Endothelial cell (in vitro differentiated cells): ENCODE results near the gene LDHD. TPM values are rescaled to one million over a fixed set of nuclear protein-coding genes. Genes with fewer than 3 reads are reported as not detected.

Source experiments
- DNase-seq: peaks from one replicate; pipeline ENCODE4 v3.0.0; 2021; ENCODE audit warnings: low spot score
- H3K27ac Mint-ChIP-seq: one replicate; pipeline ENCODE4 v1.8.0; 2021; ENCODE audit warnings: mixed read lengths, inconsistent platforms; ENCODE audit not compliant: unreplicated experiment
- H3K27me3 Mint-ChIP-seq: one replicate; pipeline ENCODE4 v1.8.0; 2021; ENCODE audit warnings: mild to moderate bottlenecking, moderate library complexity, mixed read lengths, inconsistent platforms; ENCODE audit not compliant: unreplicated experiment
- H3K36me3 Mint-ChIP-seq: one replicate; pipeline ENCODE4 v1.8.0; 2021; ENCODE audit warnings: mild to moderate bottlenecking, low read depth, mixed read lengths, inconsistent platforms; ENCODE audit not compliant: unreplicated experiment
- H3K4me1 Mint-ChIP-seq: one replicate; pipeline ENCODE4 v1.8.0; 2021; ENCODE audit warnings: mild to moderate bottlenecking, mixed read lengths, inconsistent platforms; ENCODE audit not compliant: unreplicated experiment
- H3K4me3 Mint-ChIP-seq: one replicate; pipeline ENCODE4 v1.8.0; 2021; ENCODE audit warnings: mild to moderate bottlenecking, mixed read lengths, inconsistent platforms; ENCODE audit not compliant: unreplicated experiment
- H3K9me3 Mint-ChIP-seq: one replicate; pipeline ENCODE4 v1.8.0; 2021; ENCODE audit warnings: mixed read lengths, inconsistent platforms; ENCODE audit not compliant: unreplicated experiment
- total RNA-seq: library from RNA; stranded (reverse); fragmentation: NEBNext Ultra II Directional; extraction: Animal tissue kit (Norgen Biotek cat#: 25700); gene quantifications from one replicate; pipeline ENCODE4 v1.2.1, GENCODE V29; 2021; ENCODE audit not compliant: unreplicated experiment
- TF ChIP-seq, protein P1 (sequence below): fragments of 200-600 bp; sonication (generic); IDR thresholded peaks from one replicate; pipeline ENCODE4 v1.5.0; 2021; ENCODE audit warnings: antibody characterized with exemption; ENCODE audit not compliant: unreplicated experiment

The LDHD gene
- total RNA-seq, 1 donor from 2014 or later: 0.36 TPM

- Mint-ChIP-seq H3K36me3 (no peaks in the 10 kb centered on the region), H3K4me3 (no peak overlapping the region), H3K9me3 (no peaks in the 10 kb centered on the region), H3K4me1 (peaks cover 45% of the 10 kb centered on the region), H3K27me3 (peaks cover 3% of the 10 kb centered on the region), H3K27ac (peak overlapping the region; percentile 20)
- TF ChIP-seq, protein P1, sequence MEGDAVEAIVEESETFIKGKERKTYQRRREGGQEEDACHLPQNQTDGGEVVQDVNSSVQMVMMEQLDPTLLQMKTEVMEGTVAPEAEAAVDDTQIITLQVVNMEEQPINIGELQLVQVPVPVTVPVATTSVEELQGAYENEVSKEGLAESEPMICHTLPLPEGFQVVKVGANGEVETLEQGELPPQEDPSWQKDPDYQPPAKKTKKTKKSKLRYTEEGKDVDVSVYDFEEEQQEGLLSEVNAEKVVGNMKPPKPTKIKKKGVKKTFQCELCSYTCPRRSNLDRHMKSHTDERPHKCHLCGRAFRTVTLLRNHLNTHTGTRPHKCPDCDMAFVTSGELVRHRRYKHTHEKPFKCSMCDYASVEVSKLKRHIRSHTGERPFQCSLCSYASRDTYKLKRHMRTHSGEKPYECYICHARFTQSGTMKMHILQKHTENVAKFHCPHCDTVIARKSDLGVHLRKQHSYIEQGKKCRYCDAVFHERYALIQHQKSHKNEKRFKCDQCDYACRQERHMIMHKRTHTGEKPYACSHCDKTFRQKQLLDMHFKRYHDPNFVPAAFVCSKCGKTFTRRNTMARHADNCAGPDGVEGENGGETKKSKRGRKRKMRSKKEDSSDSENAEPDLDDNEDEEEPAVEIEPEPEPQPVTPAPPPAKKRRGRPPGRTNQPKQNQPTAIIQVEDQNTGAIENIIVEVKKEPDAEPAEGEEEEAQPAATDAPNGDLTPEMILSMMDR: no peak
- DNase-seq: no peak
Observed at GRCh38 chr16:75062976-75063346, 53.6 kb downstream of the LDHD start.

- Mint-ChIP-seq H3K27ac (peak overlapping the region; percentile 20), H3K4me1 (peaks cover 46% of the 10 kb centered on the region), H3K27me3 (peaks cover 3% of the 10 kb centered on the region), H3K4me3 (no peak overlapping the region), H3K36me3 (no peaks in the 10 kb centered on the region), H3K9me3 (no peaks in the 10 kb centered on the region)
- DNase-seq: no peak
- TF ChIP-seq, protein P1: no peak
Observed at GRCh38 chr16:75062135-75062975, 54.2 kb downstream of the LDHD start.

Other genes with a start within 250 kb of the LDHD start
- gene WDR59, start 131.7 kb downstream of the LDHD start, total RNA-seq: 107 TPM
- gene ZNRF1, start 117.8 kb downstream of the LDHD start, total RNA-seq: 115 TPM
- gene ZFP1, start 31.7 kb upstream of the LDHD start, total RNA-seq: 12.0 TPM
- not detected for gene CTRB2, start 90.4 kb upstream of the LDHD start, total RNA-seq
- gene CTRB1, start 102.2 kb upstream of the LDHD start, total RNA-seq: not detected
- gene BCAR1, start 134.8 kb upstream of the LDHD start, total RNA-seq: 182 TPM